Hepatocyte (in vitro differentiated cells): ENCODE results near the gene CLTA.

ENCODE experiments used
- EZH2 ChIP-seq: fragments of 200-600 bp; sonication (generic); IDR thresholded peaks from 2 replicates; pipeline ENCODE4 v1.6.1; 2016; ENCODE audit warnings: antibody characterized with exemption, mild to moderate bottlenecking, borderline replicate concordance
- TF ChIP-seq, protein P1 (sequence below): fragments of 200-600 bp; sonication (generic); IDR thresholded peaks from 2 replicates; pipeline ENCODE4 v1.5.1; 2016; ENCODE audit warnings: antibody characterized with exemption, mild to moderate bottlenecking; ENCODE audit not compliant: poor library complexity

DNA sequence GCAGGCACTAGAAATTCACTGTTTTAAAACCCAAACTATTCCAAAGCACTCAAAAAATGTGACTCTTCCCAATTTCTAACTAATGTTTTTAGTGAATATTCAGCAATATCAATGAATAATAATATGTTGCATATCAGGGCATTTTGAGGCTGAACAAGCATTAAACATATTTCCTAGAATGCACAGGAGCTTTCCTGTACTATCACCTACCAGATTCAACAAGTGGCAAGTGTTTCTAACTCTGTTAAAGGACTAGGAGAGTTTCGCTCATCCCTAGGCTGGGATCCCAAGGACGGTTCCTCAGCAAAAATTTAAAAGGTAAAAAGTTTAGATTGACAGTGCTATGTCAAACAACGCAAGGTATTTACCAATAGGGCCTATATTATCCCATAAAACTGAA, 46.5 kb downstream of the CLTA start:
- TF ChIP-seq, protein P1, sequence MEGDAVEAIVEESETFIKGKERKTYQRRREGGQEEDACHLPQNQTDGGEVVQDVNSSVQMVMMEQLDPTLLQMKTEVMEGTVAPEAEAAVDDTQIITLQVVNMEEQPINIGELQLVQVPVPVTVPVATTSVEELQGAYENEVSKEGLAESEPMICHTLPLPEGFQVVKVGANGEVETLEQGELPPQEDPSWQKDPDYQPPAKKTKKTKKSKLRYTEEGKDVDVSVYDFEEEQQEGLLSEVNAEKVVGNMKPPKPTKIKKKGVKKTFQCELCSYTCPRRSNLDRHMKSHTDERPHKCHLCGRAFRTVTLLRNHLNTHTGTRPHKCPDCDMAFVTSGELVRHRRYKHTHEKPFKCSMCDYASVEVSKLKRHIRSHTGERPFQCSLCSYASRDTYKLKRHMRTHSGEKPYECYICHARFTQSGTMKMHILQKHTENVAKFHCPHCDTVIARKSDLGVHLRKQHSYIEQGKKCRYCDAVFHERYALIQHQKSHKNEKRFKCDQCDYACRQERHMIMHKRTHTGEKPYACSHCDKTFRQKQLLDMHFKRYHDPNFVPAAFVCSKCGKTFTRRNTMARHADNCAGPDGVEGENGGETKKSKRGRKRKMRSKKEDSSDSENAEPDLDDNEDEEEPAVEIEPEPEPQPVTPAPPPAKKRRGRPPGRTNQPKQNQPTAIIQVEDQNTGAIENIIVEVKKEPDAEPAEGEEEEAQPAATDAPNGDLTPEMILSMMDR: no peak
- no peak for TF ChIP-seq EZH2
